ENCODE results near the gene NSL1.
"Not testable (repeated sequence)": the region's sequence is repeated elsewhere in the genome, so short reads cannot be mapped to it uniquely, and the experiment has no call there.

The NSL1 gene

DNA sequence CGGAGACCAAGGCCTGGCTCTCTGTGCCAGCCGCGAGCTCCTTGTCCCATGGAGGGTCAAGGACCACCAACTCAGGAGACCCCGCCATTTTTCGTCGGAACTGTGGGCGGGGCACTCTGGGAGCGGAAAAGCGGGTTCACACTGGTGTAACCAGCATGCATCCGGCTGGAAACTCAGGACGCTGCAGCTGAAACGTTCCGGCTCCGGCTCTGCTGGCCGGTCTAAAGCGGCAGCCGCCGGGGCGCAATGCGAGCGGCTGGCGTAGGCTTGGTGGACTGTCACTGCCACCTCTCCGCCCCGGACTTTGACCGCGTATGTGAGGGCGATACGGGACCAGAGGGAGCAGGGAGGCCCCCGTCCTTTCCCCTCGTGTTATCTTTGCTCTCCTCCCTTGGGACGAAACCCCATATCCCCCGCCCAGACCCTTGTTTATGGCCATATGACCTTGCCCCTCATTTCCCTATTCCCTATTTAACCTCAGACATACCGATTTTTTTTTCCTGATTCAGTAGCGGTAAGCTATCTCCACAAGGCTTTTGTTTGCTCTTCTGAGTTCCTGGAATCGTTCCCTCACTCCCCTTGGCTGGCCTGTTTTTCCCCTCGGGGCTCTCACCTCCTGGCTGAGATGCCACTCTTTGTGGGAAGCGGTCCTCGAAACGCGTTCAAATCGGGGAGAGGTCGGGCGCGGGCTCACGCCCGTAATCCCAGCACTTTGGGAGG is at the start of gene NSL1, which contains the start of gene TATDN3:
Gene NSL1 (minus strand): TSS at position 102 of the 720 bp plus-strand sequence. CDS start 14 bp downstream, at position 88.
Gene TATDN3 (plus strand): TSS at position 219 of the 720 bp plus-strand sequence. CDS start 28 bp downstream, at position 247.
- DNase-seq (ENCODE audit: low read depth in 2 of 2), result peak; percentile 96 to 97

DNA sequence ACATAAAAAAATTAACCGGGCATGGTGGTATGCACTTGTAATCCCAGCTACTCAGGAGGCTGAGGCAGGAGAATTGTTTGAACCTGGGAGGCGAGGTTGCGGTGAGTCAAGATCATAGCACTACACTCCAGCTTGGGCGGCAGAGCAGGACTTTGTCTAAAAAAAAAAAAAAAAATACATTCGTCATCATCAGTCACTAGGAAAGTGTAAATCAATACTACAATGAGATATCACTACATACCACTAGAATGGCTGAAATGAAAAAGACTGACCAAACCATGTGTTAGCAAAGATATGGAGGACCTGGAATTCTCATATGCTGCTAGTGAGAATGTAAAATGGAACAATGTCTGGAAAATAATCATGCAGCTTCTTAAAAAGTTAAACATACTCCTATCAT is 46.6 kb upstream of the NSL1 start:
- no peak for DNase-seq (ENCODE audit: low read depth in 2 of 2)

GRCh38 chr1:212833211-212834207 is 41.9 kb upstream of the NSL1 start:
- not testable (repeated sequence) for DNase-seq (ENCODE audit: low read depth in 2 of 2)

- DNase-seq (ENCODE audit: low read depth in 2 of 2), result no peak
Measured at GRCh38 chr1:212828395-212828794, 36.8 kb upstream of the NSL1 start.

DNA sequence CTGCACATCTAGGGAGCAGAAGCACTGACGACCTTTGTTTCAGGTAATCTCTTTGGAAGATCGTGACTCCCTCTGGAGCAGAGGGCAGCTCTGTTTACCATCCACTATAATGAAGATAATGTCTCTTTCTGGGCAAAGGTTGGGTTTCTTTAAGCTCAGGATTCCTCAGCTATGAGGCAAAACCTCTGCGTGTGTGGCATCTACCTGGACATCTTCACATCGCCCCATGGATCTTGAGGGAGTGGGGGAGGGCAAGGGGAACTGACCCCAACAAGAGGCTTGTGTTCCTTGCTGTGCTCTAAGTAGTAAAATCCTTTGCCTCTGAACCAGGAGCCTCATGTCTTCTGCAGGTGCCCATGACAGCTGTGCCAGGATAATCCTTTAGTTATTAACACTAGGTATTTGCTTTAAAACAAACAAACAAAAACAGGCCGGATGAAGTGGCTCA is 36.3 kb upstream of the NSL1 start:
- no peak for DNase-seq (ENCODE audit: low read depth in 2 of 2)

GRCh38 chr1:212827171-212827776 is 35.7 kb upstream of the NSL1 start:
- DNase-seq (ENCODE audit: low read depth in 2 of 2), result no peak

DNA sequence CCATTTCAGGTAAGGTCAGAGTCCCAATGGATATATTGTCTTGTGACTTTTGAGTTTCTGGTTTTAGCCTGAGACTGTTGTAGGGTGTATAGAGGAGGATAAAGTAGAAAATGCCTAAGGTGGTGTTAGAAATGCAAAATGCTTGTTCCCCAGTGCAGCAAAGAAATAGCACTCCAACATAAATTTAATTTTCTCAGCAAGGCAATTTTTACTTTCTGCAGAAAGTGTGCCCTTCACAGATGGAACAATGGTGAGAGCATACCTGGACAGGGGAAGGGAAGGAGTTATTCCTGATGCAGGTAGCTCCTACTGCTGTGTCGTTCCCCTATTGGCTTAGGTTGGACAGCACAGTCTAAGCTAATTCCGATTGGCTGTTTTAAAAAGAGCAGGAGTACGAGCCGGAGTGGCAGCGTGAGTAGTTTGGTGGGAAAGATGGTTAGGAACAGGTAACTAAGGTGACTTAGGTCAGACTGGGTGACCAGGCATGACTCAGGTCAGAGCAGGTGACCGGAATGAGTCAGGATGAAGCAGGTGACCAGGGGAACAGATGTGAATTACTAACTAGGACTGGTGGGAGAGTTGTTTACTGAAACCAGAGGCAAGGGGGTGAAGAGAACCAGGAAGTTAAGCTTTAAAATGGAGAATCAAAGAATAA is 34.3 kb upstream of the NSL1 start:
- DNase-seq (ENCODE audit: low read depth in 2 of 2), result no peak

GRCh38 chr1:212824201-212824600 is 32.6 kb upstream of the NSL1 start:
- DNase-seq (ENCODE audit: low read depth in 2 of 2), result no peak

DNA sequence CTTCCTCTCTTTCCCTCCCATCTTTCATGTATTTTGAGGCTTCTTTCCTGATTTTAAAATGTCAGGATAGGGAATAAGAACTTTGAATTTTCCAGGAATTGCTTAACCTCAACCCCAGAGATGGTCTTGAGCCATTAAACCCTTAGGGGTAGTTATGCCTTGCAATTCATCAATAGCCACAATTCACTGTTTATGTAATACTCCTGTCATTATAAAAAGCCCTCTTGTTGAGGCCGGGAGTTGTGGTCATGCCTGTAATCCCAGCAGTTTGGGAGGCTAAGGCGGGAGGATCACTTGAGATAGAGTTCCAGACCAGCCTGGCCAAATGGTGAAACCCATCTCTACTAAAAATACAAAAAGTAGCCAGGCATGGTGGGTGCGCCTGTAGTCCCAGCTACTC is 31.4 kb upstream of the NSL1 start:
- no peak for DNase-seq (ENCODE audit: low read depth in 2 of 2)

- no peak for DNase-seq (ENCODE audit: low read depth in 2 of 2)
Measured at GRCh38 chr1:212820969-212821368, 29.4 kb upstream of the NSL1 start.

- no peak for DNase-seq (ENCODE audit: low read depth in 2 of 2)
Measured at GRCh38 chr1:212819726-212820125, 28.1 kb upstream of the NSL1 start.

GRCh38 chr1:212816567-212817278 is 25.1 kb upstream of the NSL1 start:
- DNase-seq (ENCODE audit: low read depth in 2 of 2), result no peak

- DNase-seq (ENCODE audit: low read depth in 2 of 2), result no peak
Measured at GRCh38 chr1:212814537-212815334, 23.2 kb upstream of the NSL1 start.

DNA sequence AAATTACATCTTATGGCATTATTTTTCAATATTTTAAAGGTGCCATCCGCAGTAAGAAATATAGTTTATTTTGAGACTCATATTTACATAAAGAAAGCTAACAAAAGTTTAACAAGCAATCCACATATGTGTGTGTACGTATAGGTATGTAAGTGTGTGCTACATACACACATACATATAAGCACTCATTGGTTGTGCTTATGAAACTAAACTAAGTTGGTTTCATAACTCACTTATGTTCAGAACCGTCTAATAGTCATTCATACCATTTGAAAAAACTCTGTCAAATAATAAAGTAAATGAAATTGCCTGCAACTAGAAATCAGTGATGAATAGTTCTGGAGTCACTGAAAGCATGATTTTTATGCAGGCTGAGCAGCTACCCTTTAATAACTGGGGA is 14.2 kb upstream of the NSL1 start:
- DNase-seq (ENCODE audit: low read depth in 2 of 2), result no peak

- no peak for DNase-seq (ENCODE audit: low read depth in 2 of 2)
Measured at GRCh38 chr1:212797681-212798080, 6.1 kb upstream of the NSL1 start.

GRCh38 chr1:212794561-212795014 is 3.0 kb upstream of the NSL1 start:
- no peak for DNase-seq (ENCODE audit: low read depth in 2 of 2)

- no peak for DNase-seq (ENCODE audit: low read depth in 2 of 2)
Measured at GRCh38 chr1:212792396-212792908, 875 bp upstream of the NSL1 start.

GRCh38 chr1:212791261-212791675 is 309 bp downstream of the NSL1 start:
- no peak for DNase-seq (ENCODE audit: low read depth in 2 of 2)

DNA sequence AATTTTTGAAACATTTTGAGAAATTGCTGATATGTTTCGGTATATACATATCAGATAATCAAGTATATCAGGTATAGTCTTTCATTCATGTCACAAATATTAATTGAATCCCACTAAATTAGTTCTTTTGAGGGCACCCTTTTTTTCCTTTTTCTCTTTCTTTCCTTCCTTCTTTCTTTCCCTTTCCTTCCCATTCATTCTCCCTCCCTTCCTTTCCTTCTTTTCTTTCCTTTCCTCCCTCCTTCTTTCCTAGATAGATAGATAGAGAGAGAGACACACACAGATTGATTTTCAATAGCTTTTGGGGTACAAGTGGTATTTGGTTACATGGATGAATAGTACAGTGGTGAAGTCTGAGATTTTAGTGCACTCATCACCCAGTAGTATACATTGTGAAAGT is 5.7 kb downstream of the NSL1 start:
- no peak for DNase-seq (ENCODE audit: low read depth in 2 of 2)

GRCh38 chr1:212783976-212784375 is 7.6 kb downstream of the NSL1 start:
- DNase-seq (ENCODE audit: low read depth in 2 of 2), result no peak
